DMS 273 treated with DMSO at 0.1 percent for 48 hours (cell line): ENCODE measurements around the gene EPYC.

Source experiments
- DNase-seq: peaks from one replicate; lab custom pipeline; 2025; lab: John Stamatoyannopoulos, UW

Gene EPYC

DNA sequence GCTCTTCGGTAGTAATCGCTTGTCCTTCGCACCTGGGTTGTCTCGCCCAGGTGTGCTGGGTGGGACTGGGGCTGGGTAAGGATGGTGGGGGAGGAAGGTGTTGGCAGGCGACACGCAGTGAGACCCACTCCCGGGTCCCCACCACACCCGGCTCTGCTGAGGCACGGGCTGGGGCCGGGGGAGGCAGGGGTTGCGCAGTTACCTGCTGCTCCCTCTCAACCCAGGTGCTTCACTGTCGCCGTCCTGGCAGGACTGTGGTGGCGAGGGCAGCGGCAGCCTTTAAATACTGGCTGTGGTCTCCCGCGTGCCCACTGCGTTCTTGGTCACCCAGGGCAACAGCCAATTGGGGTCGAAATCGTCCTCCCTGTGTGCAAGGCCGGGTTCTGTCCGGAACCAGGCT lies 49.9 kb downstream of the EPYC start, which contains the start of gene CCER1:
Gene CCER1 (minus strand): TSS at position 256 of the 400 bp plus-strand sequence. CDS start 434 bp downstream, outside the sequence.
- DNase-seq = no peak

DNA sequence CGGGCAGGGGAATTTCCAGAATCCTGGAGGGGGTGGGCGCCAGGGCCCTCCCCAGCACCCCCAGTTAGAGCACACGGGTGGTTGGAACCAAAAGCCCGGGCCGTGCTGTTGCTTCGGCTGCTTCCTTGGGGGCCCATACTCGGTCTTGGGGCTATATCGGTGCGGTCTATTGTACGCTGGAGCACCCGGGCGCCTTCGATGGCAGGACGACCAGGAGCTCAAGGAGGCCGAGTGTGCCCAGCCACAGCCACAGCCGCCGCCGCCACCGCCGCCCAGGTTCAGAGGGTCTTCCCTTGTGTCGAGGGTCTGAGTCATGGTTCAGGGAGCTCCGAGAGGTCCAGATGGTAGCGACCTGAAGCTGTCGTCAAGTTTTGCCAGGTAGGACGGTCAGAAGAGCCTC lies 50.3 kb downstream of the EPYC start:
- no peak for DNase-seq

DNA sequence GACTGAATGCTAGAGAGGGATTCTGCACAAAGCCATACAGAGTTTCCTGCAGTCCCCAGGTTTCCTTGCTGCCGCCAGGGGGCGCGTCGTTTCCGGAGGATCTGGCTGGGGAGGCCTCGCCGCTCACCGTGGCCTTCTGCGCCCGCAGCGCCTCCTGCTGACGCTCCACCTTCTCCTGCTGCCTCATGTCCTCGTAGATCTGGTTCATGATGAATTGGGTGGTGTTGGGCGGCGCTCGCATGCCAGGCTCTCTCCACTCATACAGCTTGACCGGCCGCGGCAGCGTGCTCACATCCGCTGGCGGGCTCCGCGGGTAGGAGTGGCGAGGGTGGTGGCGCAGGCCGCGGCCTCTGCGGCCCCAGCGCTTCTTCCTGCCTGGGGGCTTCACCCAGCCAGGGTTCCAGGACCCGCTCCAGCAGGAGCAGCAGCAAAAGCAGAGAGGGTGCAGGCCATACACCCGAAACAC lies 50.8 kb downstream of the EPYC start:
- DNase-seq = no peak

DNA sequence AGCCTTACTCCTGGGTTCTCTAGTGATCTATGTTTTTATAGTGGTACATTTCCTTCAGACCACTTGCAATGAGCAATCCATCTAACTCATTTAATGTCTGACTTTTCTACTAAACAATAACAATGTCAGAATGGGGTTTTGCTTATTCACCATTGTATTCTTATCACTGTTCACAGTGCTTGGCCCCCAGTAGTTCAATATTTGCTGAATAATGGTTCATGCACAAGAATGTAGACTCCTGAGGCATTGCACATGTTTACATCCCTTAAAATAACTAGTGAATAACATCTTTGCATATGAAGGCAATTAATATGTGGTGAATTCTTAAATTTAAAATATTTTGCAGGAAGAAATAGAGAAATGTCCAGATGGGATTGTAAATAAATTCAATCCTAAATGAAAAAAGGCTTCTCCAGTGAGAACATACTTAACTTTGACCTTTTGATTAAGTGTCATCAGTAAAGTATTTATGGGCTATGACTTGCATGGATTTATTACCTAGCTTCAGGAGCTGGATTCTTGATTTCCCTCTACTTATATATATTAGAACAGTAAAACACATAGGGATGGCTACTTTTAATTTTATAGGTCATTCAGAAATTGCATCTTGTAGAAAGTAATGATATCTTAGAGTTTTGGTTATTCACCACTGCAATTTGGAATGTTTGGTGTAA lies 53.2 kb downstream of the EPYC start:
- DNase-seq = no peak

- no peak for DNase-seq
These were observed 56.9 kb downstream of the EPYC start for GRCh38 chr12:90947869-90948268.

DNA sequence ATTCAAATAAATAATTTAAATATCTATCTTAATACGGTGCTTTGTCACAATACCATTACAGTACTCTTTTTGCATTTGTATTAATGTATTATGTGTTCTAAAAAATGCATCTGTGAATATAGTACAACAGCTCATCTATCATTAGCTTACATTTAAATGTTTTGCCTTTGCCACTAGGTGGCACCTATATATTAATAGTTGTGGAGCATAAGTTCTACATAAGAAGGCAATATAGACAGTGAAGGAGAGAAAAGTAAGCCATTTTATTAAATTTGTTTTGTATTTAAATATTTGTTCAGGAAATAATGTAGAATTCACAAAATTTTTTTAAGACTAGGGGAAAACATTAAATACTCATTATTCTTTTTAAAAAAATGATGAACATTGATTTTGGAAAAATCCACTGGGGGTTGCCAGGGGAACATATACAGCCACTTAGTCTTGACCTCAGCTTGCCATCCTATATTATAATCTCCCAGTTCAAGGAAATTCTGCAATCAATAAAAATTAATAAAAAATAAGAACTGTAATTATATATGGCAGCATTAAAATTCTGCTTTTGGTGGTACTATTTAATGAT lies 59.6 kb downstream of the EPYC start:
- DNase-seq = no peak

DNA sequence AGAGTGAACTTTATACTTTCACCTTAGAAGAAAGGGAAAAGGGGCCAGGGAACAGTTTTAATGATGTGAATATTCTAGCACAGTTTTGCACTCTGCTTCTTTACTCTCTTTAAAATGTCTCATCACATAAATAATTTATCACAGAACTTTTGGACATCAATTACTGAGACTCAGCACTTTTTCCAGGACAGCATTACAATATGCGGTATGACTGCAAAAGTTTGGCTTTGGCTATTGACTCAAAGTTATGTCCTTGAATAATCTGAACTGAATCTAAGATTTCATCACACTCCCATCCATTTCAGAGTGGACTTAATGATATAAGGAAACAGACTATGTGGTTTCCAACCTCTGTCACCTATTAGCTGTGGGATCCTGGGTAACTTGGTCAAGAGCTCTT lies 61.5 kb downstream of the EPYC start:
- no peak for DNase-seq

GRCh38 chr12:90940872-90941499 lies 63.8 kb downstream of the EPYC start:
- DNase-seq = peak; percentile 17

DNA sequence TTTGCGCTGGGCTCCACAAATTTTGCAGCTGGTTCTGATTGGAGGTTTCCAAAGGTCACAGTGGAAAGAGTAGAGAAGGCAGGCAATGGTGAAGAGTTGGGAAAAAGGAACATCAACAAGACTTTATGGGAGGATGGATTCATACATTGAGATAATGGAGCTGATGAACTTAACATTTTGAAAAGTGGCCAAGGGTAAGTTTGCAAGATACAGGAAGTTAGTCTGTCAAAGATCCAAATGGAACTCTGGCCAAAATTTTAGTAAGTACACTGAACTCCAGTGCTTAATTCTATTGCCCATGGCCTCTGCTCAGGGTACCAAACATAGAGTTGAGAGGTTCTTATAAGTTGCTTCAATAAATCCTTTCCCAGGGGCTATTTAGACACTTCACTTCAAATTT lies 65.4 kb downstream of the EPYC start:
- DNase-seq = no peak

DNA sequence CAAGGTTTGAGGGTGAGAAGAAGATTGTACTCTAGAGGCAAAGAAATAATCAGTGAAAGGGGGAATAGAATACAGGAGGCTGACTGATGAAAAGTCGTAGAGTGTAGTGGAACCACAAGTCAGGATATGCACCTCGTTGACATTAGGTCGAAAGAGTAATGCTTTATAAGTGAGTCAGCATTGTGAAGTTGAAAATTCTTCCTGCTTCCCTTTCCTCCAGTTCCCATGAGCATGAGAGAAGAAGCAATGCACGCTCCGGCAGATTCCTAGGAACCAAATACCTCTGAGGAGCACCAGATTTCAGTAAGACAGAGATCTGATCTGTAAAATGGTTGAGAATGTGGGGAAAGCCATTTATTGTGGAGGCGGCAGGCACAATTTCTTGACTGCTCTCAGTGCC lies 66.3 kb downstream of the EPYC start:
- no peak for DNase-seq

DNA sequence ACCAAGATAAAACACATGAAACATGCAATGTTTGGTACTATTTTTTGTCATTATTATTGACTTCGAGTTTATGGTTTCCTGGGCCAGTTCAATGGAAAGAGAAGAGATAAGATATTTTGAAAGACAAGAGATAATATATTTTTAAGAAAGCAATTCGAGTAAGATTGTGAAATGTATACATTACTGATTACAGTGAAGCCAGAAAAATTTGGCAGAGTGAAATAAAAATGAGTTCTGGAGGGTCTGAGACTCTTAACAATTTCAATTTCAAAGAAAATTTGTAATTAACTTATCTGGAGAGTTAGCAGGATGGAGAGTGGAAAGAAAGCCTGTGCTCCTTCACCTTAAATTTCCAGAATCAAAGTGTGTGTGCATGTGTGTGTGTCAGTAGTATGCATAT lies 67.1 kb downstream of the EPYC start:
- no peak for DNase-seq

DNA sequence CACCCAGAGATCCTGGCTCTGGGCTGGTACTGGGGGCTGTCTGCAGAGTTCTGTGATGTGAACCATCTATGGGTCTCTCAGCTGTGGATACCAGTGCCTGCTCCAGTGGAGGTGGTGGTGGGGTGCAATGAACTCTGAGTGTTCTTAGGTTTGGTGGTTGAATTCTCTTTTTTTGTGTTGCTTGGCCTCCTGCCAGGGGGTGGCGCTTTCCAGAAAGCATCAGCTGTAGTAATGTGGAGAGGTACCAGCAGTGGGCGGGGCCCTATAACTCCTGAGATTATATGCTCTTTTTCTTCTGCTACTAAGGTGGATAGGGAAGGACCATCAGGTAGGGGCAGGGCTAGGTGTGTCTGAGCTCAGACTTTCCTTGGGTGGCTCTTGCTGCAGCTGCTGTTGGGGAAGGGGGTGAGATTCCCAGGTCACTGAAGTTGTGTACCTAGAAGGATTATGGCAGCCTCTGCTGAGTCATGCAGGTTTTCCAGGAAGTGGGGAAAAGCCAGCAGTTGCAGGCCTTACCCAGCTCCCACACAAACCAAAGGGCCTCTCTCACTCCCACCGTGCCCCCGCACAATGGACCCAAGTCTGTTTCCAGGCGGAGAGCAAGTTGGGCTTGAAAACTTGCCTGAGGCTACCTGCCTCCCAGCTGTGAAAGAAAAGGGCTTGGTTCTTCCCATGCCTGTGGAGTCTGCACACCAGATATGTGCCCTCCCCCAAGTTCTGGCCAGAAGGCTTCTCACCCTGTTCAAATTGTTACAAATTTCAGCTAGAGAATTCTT lies 68.4 kb downstream of the EPYC start:
- no peak for DNase-seq

DNA sequence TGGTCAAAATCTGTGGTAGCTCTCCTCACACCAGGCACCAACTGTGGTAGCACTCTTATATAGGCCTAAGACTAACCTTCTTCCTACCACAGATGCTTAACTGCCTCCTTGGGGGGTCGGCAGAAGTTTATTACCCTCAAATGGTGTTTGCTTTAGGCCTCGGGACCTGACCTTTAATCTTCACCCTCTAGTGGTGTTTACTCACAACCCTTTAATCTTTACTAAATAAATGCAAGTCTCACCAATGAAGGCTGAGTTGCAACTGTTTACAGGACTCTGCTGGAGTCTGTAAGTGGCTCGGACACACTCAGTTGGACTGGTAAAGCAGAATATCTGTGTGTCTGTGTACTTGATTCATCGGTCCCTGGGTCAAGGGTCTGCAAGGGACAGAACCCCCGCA lies 79.2 kb downstream of the EPYC start:
- DNase-seq = no peak

DNA sequence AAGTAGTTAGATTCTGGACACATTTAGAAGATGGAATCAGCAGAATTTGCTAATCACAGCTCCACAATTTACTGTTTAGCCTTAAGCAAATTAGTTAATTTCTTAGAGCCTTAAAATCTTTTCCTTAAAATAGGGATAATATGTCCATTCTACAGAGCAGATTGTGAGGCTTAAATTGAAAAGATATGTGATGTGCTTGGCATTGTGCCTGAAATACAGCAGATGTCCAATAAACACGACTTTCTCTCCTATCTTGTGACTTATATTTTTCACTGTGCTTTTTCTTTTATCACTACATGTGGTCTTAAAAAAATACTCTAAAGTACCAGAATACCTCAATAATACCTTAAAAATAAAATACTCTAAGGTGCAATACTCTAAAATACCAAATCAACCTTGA lies 80.4 kb downstream of the EPYC start:
- no peak for DNase-seq

- no peak for DNase-seq
These were observed 82.6 kb downstream of the EPYC start for GRCh38 chr12:90922145-90922627.

DNA sequence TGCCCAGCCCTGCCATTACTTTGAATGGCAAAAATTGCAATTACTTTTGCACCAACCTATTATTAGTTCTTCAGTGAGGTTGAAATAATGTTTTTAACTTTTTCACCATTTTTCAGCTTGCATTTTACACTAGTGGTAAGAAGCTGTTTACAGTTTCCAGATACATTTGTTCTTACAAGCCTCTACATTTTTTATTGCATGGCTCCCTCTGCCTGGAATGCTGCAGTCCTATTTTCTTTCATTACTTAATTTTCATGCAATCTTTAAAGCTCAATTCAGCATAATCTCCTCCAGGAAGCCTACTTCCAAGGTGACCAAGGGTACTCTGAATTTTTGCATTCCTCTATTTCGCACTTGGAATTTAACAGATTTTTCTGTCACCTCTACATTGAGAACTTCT lies 83.2 kb downstream of the EPYC start:
- no peak for DNase-seq

DNA sequence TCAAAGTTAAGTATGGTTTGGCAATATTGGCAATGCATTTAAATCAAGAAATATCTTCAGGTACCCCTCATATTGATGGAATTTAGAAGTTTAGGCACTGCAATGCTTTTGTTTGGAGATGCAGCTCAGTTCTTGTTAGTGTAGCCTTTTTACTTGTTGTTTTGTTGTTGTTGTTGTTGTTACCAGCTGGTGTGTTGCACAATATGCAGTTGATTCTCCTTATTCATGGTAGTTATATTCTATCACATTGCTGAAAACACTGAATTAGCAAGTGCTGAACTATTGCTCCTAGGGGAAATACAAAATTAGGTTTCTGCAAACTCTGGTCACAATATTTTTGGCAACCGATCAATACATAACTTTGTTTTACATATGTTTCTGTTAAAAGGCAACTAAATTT lies 84.5 kb downstream of the EPYC start:
- DNase-seq = no peak

DNA sequence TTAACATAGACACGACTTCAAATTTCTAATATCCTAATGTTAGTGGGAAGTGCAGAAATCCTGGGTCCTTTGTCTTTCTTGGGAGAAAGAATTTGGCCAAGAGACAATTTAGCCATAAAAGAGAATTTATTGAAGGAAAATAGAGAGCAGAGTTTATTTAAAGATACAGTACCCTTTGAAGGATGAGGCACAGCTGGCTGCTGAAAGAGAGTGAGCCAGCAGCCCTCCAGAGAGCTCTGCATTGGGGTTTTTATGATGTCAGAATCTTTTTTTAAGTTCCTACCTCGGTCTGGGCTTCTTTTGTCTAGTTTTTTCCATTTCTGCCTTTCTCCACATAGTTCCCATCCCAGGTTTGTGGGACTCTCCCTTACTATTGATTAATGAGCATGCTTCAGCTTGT lies 87.3 kb downstream of the EPYC start:
- no peak for DNase-seq

- no peak for DNase-seq
These were observed 88.3 kb downstream of the EPYC start for GRCh38 chr12:90916516-90916915.

DNA sequence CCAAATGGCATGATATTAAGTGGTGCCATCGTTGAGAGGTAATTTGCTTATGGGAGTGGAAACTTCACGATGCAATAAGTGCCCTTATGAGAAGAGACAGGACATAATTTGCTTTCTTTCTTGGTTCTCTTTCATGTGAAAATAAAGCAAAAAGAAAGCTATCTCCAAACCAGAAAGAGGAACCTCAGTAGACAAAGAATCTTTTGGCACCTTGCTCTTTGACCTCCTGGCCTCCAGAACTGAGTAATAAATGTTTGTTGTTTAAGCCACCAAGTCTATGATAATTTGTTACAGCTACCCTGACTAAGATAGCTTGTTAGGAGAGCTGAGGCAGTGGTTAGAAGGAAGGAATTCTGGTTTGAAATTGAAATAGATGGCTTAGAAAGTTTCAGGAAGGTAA lies 89.4 kb downstream of the EPYC start:
- DNase-seq = no peak
